MCF 10A (cell line): ENCODE results near the gene MRPS9. TPM values are rescaled to one million over a fixed set of nuclear protein-coding genes. Genes with fewer than 3 reads are reported as not detected.

Experiments used
- BruUV-seq: library from RNA; stranded (reverse); fragments of 400-500 nt; replicated peaks from 2 replicates; lab custom pipeline; 2021; lab: Mats Ljungman, UMichigan
- CTCF ChIA-PET: fragments of 300-600 bp; sonication (Branson Sonifier 250); formaldehyde crosslinking; extraction: SDS; loops from one replicate; lab custom pipeline; 2021; ENCODE audit warnings: antibody characterized with exemption, inconsistent platforms; lab: Yijun Ruan, JAX
- POLR2A ChIA-PET: fragments of 300-600, 350-650 bp; sonication (Branson Sonifier 250); formaldehyde crosslinking; extraction: SDS; loops from one replicate; lab custom pipeline; 2020; ENCODE audit warnings: antibody characterized with exemption, inconsistent platforms; lab: Yijun Ruan, JAX
- DNase-seq: peaks from one replicate; pipeline ENCODE4 v3.0.0-alpha.2; 2018; ENCODE audit not compliant: unreplicated experiment
- H3K27ac Mint-ChIP-seq: one replicate; pipeline ENCODE4 v1.8.0; 2022; ENCODE audit warnings: mild to moderate bottlenecking, low read depth, mixed read lengths; ENCODE audit not compliant: unreplicated experiment
- H3K27me3 Mint-ChIP-seq: one replicate; pipeline ENCODE4 v1.8.0; 2022; ENCODE audit warnings: mixed read lengths; ENCODE audit not compliant: insufficient read depth, unreplicated experiment
- H3K36me3 Mint-ChIP-seq: one replicate; pipeline ENCODE4 v1.8.0; 2022; ENCODE audit warnings: mild to moderate bottlenecking, moderate library complexity, mixed read lengths; ENCODE audit not compliant: insufficient read depth, unreplicated experiment
- H3K4me1 Mint-ChIP-seq: one replicate; pipeline ENCODE4 v1.8.0; 2022; ENCODE audit warnings: mixed read lengths; ENCODE audit not compliant: insufficient read depth, unreplicated experiment
- H3K4me3 Mint-ChIP-seq: one replicate; pipeline ENCODE4 v1.8.0; 2022; ENCODE audit warnings: mild to moderate bottlenecking, moderate library complexity, mixed read lengths; ENCODE audit not compliant: unreplicated experiment
- H3K9me3 Mint-ChIP-seq: one replicate; pipeline ENCODE4 v1.8.0; 2022; ENCODE audit warnings: mixed read lengths; ENCODE audit not compliant: unreplicated experiment
- CTCF ChIP-seq: fragments of 200-600 bp; IDR thresholded peaks from one replicate; pipeline ENCODE4 v1.8.0; 2022; ENCODE audit warnings: antibody characterized with exemption, mild to moderate bottlenecking; ENCODE audit not compliant: unreplicated experiment
- intact Hi-C: fragments of 100-400 bp; cut with micrococcal nuclease; formaldehyde crosslinking; loops from 2 replicates; pipeline ENCODE4 v1.14.1; 2022
- total RNA-seq: library from RNA; stranded (reverse); gene quantifications from 2 replicates; pipeline ENCODE4 v1.2.3, GENCODE V29; 2022

The MRPS9 gene
- total RNA-seq, 1 experiment from 2014 or later: 40.0 TPM

GRCh38 chr2:105090091-105090490, 52.2 kb downstream of the MRPS9 start:
- Mint-ChIP-seq H3K4me1 (peaks cover 6% of the 10 kb centered on the region), H3K4me3 (no peak overlapping the region), H3K9me3 (no peaks in the 10 kb centered on the region), H3K27ac (no peak overlapping the region), H3K36me3 (peaks cover 19% of the 10 kb centered on the region), H3K27me3 (no peaks in the 10 kb centered on the region)
- ChIA-PET POLR2A (no interaction called here), CTCF (interaction anchor here (1.0 kb wide), 1 partner anchor 25 kb away, joined by 6 read pairs; no protein-coding TSS in a partner anchor)
- BruUV-seq: no TSS peak
- intact Hi-C loops: no loop called here
- no peak for DNase-seq
- no peak for TF ChIP-seq CTCF

GRCh38 chr2:105092797-105093196, 54.9 kb downstream of the MRPS9 start:
- no peak for TF ChIP-seq CTCF
- Mint-ChIP-seq H3K36me3 (peaks cover 28% of the 10 kb centered on the region), H3K27me3 (no peaks in the 10 kb centered on the region), H3K27ac (no peak overlapping the region), H3K9me3 (no peaks in the 10 kb centered on the region), H3K4me1 (no peaks in the 10 kb centered on the region), H3K4me3 (no peak overlapping the region)
- CTCF ChIA-PET: interaction anchor here (0.8 kb wide), 1 partner anchor 9 kb away, joined by 3 read pairs; no protein-coding TSS in a partner anchor
- no TSS peak for BruUV-seq
- intact Hi-C loops: no loop called here
- POLR2A ChIA-PET: no interaction called here
- DNase-seq: no peak

GRCh38 chr2:105099153-105099552, 61.3 kb downstream of the MRPS9 start:
- BruUV-seq: no TSS peak
- no peak for TF ChIP-seq CTCF
- H3K27me3 Mint-ChIP-seq: no peaks in the 10 kb centered on the region
- ChIA-PET CTCF (interaction anchor here (0.6 to 8.3 kb wide), 4 partner anchors 9 to 651 kb away, joined by 3 to 93 read pairs (median 3); no protein-coding TSS in a partner anchor), POLR2A (interaction anchor here (0.6 kb wide), 1 partner anchor 21 kb away, joined by 3 read pairs; no protein-coding TSS in a partner anchor)
- intact Hi-C loops: no loop called here
- no peaks in the 10 kb centered on the region for H3K9me3 Mint-ChIP-seq
- DNase-seq: no peak
- peaks cover 49% of the 10 kb centered on the region for H3K36me3 Mint-ChIP-seq
- peaks cover 14% of the 10 kb centered on the region for H3K4me1 Mint-ChIP-seq
- no peak overlapping the region for H3K27ac Mint-ChIP-seq
- no peak overlapping the region for H3K4me3 Mint-ChIP-seq

GRCh38 chr2:105100046-105100840, 62.4 kb downstream of the MRPS9 start:
- DNase-seq: no peak
- no peak overlapping the region for H3K27ac Mint-ChIP-seq
- BruUV-seq: no TSS peak
- peaks cover 49% of the 10 kb centered on the region for H3K36me3 Mint-ChIP-seq
- CTCF ChIA-PET: interaction anchor here (0.6 to 8.3 kb wide), 2 partner anchors 15 to 866 kb away, joined by 3 to 93 read pairs; no protein-coding TSS in a partner anchor
- POLR2A ChIA-PET: interaction anchor here (0.9 to 1.2 kb wide), 2 partner anchors 11 to 48 kb away, joined by 3 to 6 read pairs; no protein-coding TSS in a partner anchor
- intact Hi-C loops: no loop called here
- H3K27me3 Mint-ChIP-seq: no peaks in the 10 kb centered on the region
- H3K4me3 Mint-ChIP-seq: no peak overlapping the region
- H3K4me1 Mint-ChIP-seq: peaks cover 14% of the 10 kb centered on the region
- no peak for TF ChIP-seq CTCF
- H3K9me3 Mint-ChIP-seq: no peaks in the 10 kb centered on the region
